Pulmonary artery endothelial cell (primary cell): Measurements from ENCODE around the gene CCDC137. TPM values are rescaled to one million over a fixed set of nuclear protein-coding genes. Genes with fewer than 3 reads are reported as not detected.

Source experiments
- DNase-seq: peaks from one replicate; pipeline ENCODE4 v3.0.0-alpha.2; 2011; ENCODE audit warnings: low read depth, low spot score
- total RNA-seq: library from RNA; depleted of rRNA; stranded (reverse); fragments of >200 nt; gene quantifications from 2 replicates; pipeline ENCODE4 v1.2.3, GENCODE V29; 2014

The CCDC137 gene
- total RNA-seq, 1 donor from 2014 or later = 13.3 TPM

GRCh38 chr17:81700353-81701287 is 34.1 kb downstream of the CCDC137 start:
- no peak for DNase-seq

GRCh38 chr17:81701288-81702071 is 34.9 kb downstream of the CCDC137 start:
- no peak for DNase-seq

DNA sequence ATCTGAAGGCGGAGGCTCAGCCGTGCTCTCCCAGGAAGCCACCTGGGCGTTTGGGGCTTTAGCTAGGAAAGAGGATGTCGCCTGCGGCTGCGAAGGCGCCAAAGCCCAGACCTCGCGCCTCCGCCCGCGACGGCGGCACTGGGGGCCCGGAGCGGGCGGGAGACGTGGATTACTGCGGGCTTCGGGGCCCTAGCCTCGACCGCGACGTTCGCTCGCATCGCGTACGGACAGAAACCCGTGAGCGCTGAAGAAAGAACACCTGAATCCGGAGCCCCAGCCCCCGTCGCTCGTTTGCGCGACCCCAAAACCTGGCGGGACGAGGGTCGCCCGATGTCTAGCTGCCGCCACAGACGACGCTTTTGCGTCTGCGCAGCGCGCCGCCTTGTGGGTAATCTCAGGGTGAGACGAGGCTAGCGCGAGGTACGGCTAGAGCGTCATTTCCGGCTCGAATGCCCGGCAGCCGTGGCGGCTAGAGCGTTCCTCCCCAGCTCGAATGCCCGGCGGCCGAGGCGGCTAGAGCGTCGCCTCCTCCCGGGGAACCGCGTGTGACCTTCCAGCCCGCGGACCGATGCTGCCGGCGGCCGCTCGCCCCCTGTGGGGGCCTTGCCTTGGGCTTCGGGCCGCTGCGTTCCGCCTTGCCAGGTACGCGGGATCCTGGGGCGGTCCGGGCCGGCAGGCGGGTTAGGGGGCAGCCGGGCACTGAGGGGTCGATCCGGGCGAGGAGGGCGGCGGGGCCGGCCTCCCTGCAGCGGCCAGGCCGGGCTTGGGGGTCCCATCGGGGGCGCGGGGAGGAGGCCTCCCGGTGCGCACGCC is 36.6 kb downstream of the CCDC137 start, which contains the start of gene MRPL12:
Gene MRPL12 (plus strand): TSS at position 434 of the 813 bp plus-strand sequence. CDS start 135 bp downstream, at position 569.
- DNase-seq = peak; percentile 69

GRCh38 chr17:81703747-81704654 is 37.5 kb downstream of the CCDC137 start:
- DNase-seq = no peak

- DNase-seq = no peak
These were observed 39.1 kb downstream of the CCDC137 start for GRCh38 chr17:81705518-81706231.

GRCh38 chr17:81706232-81706611 is 39.7 kb downstream of the CCDC137 start:
- no peak for DNase-seq

DNA sequence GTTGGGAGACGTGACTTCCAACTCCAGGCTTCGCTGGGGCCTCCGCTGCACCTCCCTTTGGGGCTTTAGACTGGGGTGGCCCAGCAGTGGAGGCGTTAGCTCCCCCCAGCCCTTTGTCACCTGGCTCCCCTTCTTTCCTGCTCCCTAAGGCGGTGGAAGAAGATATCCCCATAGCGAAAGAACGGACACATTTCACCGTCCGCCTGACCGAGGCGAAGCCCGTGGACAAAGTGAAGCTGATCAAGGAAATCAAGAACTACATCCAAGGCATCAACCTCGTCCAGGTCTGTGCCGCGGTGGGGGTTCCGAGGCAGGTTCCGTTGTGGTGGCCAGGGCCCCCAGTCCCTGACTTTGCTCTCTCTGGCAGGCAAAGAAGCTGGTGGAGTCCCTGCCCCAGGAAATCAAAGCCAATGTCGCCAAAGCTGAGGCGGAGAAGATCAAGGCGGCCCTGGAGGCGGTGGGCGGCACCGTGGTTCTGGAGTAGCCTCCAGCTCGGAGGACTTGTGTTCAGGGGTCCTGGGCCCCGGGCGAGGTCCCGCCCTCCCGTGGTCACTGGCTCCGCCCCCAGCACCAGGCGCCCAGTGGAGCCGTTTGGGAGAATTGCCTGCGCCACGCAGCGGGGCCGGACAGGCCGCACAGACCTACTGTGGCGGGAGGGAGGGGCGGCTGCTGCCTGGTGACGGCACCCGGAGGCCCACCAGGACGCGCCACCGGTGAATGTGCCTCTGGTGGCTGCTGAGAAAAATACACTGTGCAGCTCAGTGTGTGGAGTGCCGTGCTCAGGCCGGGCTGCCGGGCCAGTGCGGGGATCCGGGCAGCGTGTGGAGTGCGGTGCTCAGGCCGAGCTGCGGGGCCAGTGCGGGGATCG is 40.5 kb downstream of the CCDC137 start:
- DNase-seq = no peak

DNA sequence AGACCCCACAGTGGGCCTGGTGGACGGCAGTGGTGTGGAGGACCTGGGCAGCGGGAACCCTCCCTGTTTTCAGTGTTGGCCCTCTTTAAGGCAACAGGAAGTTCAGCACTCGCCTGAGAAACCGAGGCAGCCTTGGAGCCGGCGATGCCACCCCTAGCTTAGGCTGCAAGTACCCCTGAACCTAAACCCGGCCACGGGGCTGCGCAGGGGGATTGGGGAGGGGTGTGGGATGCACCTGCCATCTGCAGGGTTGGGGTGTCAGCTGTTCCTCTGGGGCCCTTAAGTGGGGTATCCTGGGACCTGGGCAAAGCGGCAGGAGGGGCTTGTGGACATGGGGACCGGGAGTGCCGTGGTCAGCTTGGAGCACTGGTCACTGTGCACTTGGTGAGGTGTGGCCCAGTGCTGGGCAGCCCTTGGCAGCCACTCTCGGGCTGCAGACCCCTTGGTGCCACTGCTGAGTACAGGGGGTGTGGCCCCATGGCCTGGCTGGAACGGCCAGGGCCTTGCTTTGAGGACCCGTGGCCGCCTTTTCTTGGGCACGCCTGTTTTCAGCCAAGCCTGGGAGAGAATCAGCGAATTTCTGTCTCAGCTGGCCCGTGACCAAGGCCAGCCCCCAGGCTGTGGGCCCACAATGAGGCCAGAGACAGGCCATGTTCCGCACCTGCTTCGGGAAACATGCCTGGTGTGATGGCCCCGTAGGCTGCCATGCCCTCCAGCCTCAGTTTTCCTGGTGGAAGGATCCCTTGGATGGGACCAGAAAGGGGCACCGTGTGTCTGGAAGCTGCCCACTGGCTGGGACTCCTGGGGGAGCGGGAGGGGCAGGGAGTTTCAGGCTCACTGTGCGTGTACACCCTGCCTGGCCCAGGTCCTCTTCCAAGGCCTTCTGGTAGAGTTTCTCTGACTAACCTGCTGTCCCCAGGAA is 41.4 kb downstream of the CCDC137 start:
- DNase-seq = no peak

DNA sequence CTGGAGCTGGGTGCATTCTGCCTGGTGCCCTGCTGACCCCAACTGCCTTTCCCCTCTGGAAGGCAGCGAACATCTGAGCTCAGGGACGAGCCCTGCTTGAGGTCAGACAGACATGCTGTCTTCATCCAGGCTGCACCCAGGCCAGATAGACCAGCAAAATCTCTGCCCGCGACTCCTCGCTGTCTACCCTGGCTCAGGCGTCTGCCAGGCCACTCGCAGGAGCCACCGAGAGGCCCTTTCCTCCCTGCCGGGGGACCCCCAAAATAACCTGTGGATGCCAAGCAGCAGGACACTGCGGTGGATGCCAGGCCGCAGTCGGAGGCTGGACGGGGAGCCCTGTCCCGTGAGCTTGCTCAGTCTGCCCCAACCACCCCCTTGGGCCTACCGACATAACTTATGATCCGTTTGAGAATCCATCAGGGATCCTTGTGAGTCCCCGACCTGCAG is 42.2 kb downstream of the CCDC137 start:
- DNase-seq = no peak

- no peak for DNase-seq
These were observed 44.2 kb downstream of the CCDC137 start for GRCh38 chr17:81710514-81711308.

- no peak for DNase-seq
These were observed 45.4 kb downstream of the CCDC137 start, which contains the start of gene SLC25A10 for GRCh38 chr17:81711814-81712467. Gene SLC25A10 (plus strand): TSS chr17:81712284. CDS start chr17:81712427, 143 bp downstream.

DNA sequence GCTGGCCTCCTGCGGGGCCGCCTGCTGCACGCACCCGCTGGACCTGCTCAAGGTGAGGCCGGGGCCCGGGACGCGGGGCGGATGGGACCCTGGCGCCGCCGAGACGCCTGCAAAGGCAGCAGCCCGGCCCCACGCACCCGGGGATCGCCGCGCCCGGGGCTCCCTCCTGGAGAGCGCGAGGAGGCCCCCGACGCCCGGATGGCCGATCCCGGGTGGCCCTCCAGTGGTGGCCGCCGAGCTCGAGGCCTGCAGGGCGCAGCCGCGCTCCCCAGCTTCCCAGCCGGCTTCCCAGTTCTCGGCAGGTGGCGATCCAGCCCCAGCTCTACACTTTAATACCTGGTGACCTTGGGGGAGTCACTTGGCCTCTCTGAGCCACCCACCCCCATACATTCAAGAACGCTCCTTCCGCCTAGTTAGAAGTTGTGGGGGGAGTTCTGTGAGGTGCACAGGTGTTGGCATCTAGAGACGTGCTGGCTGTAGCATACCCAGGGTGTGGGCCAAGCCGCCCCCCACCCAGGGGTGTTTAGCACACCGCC is 46.0 kb downstream of the CCDC137 start:
- DNase-seq = no peak

- DNase-seq = no peak
These were observed 46.5 kb downstream of the CCDC137 start for GRCh38 chr17:81713004-81713555.

- no peak for DNase-seq
These were observed 47.2 kb downstream of the CCDC137 start for GRCh38 chr17:81713556-81714411.
